Measurements from ENCODE around the gene CMTR1. TPM values are rescaled to one million over a fixed set of nuclear protein-coding genes. Genes with fewer than 3 reads are reported as not detected.

The CMTR1 gene
- total RNA-seq, 1 experiment from 2014 or later: 26.3 TPM

Other genes with a start within 250 kb of the CMTR1 start
- 3.4 and 4.2 TPM in 2 replicates for gene TBC1D22B, start 175.4 kb upstream of the CMTR1 start, total RNA-seq (2014; rRNA removed; shearing (Covaris generic))
- 0.12 and 3.2 TPM in 2 replicates for gene TMEM217, start 175.1 kb upstream of the CMTR1 start, total RNA-seq (2014; rRNA removed; shearing (Covaris generic))
- gene RNF8, start 79.2 kb upstream of the CMTR1 start, total RNA-seq (2014; rRNA removed; shearing (Covaris generic)): 35.7 and 40.2 TPM in 2 replicates
- 53.8 and 96.5 TPM in 2 replicates for gene CCDC167, start 66.7 kb downstream of the CMTR1 start, total RNA-seq (2014; rRNA removed; shearing (Covaris generic))